Keratinocyte (primary cell): ENCODE measurements around the gene PTPN4. TPM values are rescaled to one million over a fixed set of nuclear protein-coding genes. Genes with fewer than 3 reads are reported as not detected.

ENCODE experiments used
- DNase-seq: peaks from one replicate; pipeline ENCODE4 v3.0.0-alpha.2; 2011; ENCODE audit warnings: low read depth, missing footprints, low spot score
- FAIRE-seq: peaks from 2 replicates; lab custom pipeline; 2011; peaks lifted over from hg19 to GRCh38; lab: Jason Lieb, UNC
- H2AFZ ChIP-seq: 2 replicates; pipeline ENCODE4 v1.6.0; 2012; ENCODE audit warnings: low read length, control low read depth, inconsistent platforms; ENCODE audit not compliant: control insufficient read depth
- H3K27ac ChIP-seq: 2 replicates; pipeline ENCODE4 v1.5.1; 2011; ENCODE audit warnings: low read length; ENCODE audit not compliant: control insufficient read depth, insufficient read depth
- H3K27me3 ChIP-seq: 3 replicates; pipeline ENCODE4 v1.6.0; 2011; ENCODE audit warnings: low read length; ENCODE audit not compliant: control insufficient read depth, insufficient read depth; ENCODE audit errors: extremely low read depth
- H3K36me3 ChIP-seq, 2 experiments: 2 replicates in 1 of 2; 3 replicates in 1 of 2; pipeline ENCODE4 v1.5.1; 2011; ENCODE audit warnings: low read length in 2 of 2, mild to moderate bottlenecking in 1 of 2; ENCODE audit not compliant: control insufficient read depth in 2 of 2, insufficient read depth in 2 of 2; ENCODE audit errors: extremely low read depth in 1 of 2
- H3K4me1 ChIP-seq: 3 replicates; pipeline ENCODE4 v1.5.1; 2011; ENCODE audit warnings: low read length; ENCODE audit not compliant: control insufficient read depth, insufficient read depth; ENCODE audit errors: extremely low read depth
- H3K4me2 ChIP-seq: 3 replicates; pipeline ENCODE4 v1.6.0; 2011; ENCODE audit warnings: low read depth, low read length; ENCODE audit not compliant: control insufficient read depth, insufficient read depth; ENCODE audit errors: extremely low read depth
- H3K4me3 ChIP-seq, 3 experiments: fragments of 200-600 bp in 1 of 3; sonication (generic) in 1 of 3; 2 replicates in 2 of 3; 3 replicates in 1 of 3; pipeline ENCODE4 v1.5.1; 2011 to 2016; ENCODE audit warnings: low read length in 3 of 3, mild to moderate bottlenecking in 3 of 3, control low read depth in 2 of 3, inconsistent platforms in 1 of 3, low read depth in 1 of 3, mixed read lengths in 1 of 3, mixed run types in 1 of 3, moderate library complexity in 1 of 3; ENCODE audit not compliant: control insufficient read depth in 2 of 3, insufficient read depth in 2 of 3; ENCODE audit errors: extremely low read depth in 1 of 3
- H3K79me2 ChIP-seq: 2 replicates; pipeline ENCODE4 v1.6.0; 2012; ENCODE audit warnings: low read length; ENCODE audit not compliant: control insufficient read depth, insufficient read depth
- H3K9ac ChIP-seq: 3 replicates; pipeline ENCODE4 v1.6.0; 2011; ENCODE audit warnings: low read length; ENCODE audit not compliant: control insufficient read depth, insufficient read depth; ENCODE audit errors: extremely low read depth
- H3K9me1 ChIP-seq: 3 replicates; pipeline ENCODE4 v1.6.0; 2011; ENCODE audit warnings: low read length; ENCODE audit not compliant: control insufficient read depth, insufficient read depth; ENCODE audit errors: extremely low read depth
- H3K9me3 ChIP-seq: 2 replicates; pipeline ENCODE4 v1.5.1; 2012; ENCODE audit warnings: low read depth, low read length; ENCODE audit not compliant: control insufficient read depth
- H4K20me1 ChIP-seq: 3 replicates; pipeline ENCODE4 v1.6.0; 2011; ENCODE audit warnings: low read length; ENCODE audit not compliant: control insufficient read depth, insufficient read depth; ENCODE audit errors: extremely low read depth
- EZH2 ChIP-seq: IDR thresholded peaks from one replicate; pipeline ENCODE4 v1.6.1; 2012; ENCODE audit warnings: inconsistent platforms, mild to moderate bottlenecking, low read length, moderate library complexity
- dilution Hi-C: fragments of 300-500 bp; cut with MboI; formaldehyde crosslinking; loops from one replicate; pipeline ENCODE4 v1.7.0; 2020; ENCODE audit warnings: low sequenced_read_pairs; ENCODE audit not compliant: extremely low pct_ligation_motif_present
- polyA plus RNA-seq, 5 experiments: library from polyadenylated mRNA; depleted of rRNA in 3 of 5; stranded (reverse) in 3 of 5; stranded (forward) in 1 of 5; unstranded in 1 of 5; fragments of >200 nt; gene quantifications; 1 replicate in 1 of 5; 2 replicates in 3 of 5; 3 replicates in 1 of 5; pipeline versions ENCODE4 v1.2.1 to v1.2.3, GENCODE V29; 2011 to 2012; ENCODE audit warnings: missing spikeins in 2 of 5, low read depth in 1 of 5, low replicate concordance in 1 of 5
- TF ChIP-seq, protein P1 (sequence below), 3 experiments: IDR thresholded peaks in 1 of 3; conservative IDR thresholded peaks in 1 of 3; optimal IDR thresholded peaks in 1 of 3; 2 replicates in 2 of 3; 3 replicates in 1 of 3; pipeline versions ENCODE3 to v1.5.1; 2011; ENCODE audit warnings: low read length in 3 of 3, mild to moderate bottlenecking in 3 of 3, moderate library complexity in 2 of 3, control low read depth in 1 of 3, inconsistent platforms in 1 of 3; ENCODE audit not compliant: insufficient read depth in 2 of 3; ENCODE audit errors: extremely low read depth in 1 of 3

The PTPN4 gene
- polyA plus RNA-seq, 1 donor (not counting 4 experiments of a cell fraction or from before 2014, with no cell fraction given) = 20.6 TPM

- H3K36me3 ChIP-seq = peaks cover 0 to 3% of the 10 kb centered on the region in 2 experiments
- no peak overlapping the region for H3K4me2 ChIP-seq
- H2AFZ ChIP-seq = no peak overlapping the region
- no peak overlapping the region for H3K9ac ChIP-seq
- no peak for FAIRE-seq
- peaks cover 9% of the 10 kb centered on the region for H3K79me2 ChIP-seq
- no peaks in the 10 kb centered on the region for H4K20me1 ChIP-seq
- H3K27me3 ChIP-seq = no peaks in the 10 kb centered on the region
- no peak for DNase-seq
- H3K4me1 ChIP-seq = peaks cover 5% of the 10 kb centered on the region
- H3K9me3 ChIP-seq = no peaks in the 10 kb centered on the region
- H3K27ac ChIP-seq = no peak overlapping the region
- dilution Hi-C loops = no loop called here
- no peak overlapping the region for H3K4me3 ChIP-seq
- TF ChIP-seq EZH2 = no peak
- TF ChIP-seq, protein P1, sequence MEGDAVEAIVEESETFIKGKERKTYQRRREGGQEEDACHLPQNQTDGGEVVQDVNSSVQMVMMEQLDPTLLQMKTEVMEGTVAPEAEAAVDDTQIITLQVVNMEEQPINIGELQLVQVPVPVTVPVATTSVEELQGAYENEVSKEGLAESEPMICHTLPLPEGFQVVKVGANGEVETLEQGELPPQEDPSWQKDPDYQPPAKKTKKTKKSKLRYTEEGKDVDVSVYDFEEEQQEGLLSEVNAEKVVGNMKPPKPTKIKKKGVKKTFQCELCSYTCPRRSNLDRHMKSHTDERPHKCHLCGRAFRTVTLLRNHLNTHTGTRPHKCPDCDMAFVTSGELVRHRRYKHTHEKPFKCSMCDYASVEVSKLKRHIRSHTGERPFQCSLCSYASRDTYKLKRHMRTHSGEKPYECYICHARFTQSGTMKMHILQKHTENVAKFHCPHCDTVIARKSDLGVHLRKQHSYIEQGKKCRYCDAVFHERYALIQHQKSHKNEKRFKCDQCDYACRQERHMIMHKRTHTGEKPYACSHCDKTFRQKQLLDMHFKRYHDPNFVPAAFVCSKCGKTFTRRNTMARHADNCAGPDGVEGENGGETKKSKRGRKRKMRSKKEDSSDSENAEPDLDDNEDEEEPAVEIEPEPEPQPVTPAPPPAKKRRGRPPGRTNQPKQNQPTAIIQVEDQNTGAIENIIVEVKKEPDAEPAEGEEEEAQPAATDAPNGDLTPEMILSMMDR (optimal IDR thresholded peaks at IDR 0.05 in 1 of 3, IDR thresholded peaks at IDR 0.05 in 1 of 3, conservative IDR thresholded peaks at IDR 0.05 in 1 of 3; ENCODE audit: extremely low read depth in 1 of 3, insufficient read depth in 2 of 3, low read length in 3 of 3) = no peak
- H3K9me1 ChIP-seq = no peaks in the 10 kb centered on the region
These were observed 54.5 kb downstream of the PTPN4 start for GRCh38 chr2:119814216-119814615.

- Histone ChIP-seq H3K27me3 (no peaks in the 10 kb centered on the region), H3K4me2 (no peak overlapping the region), H3K27ac (no peak overlapping the region), H3K79me2 (peaks cover 12% of the 10 kb centered on the region), H3K4me1 (peaks cover 7% of the 10 kb centered on the region), H3K9ac (no peak overlapping the region), H3K36me3 (no peaks in the 10 kb centered on the region), H3K4me3 (no peak overlapping the region), H3K9me1 (no peaks in the 10 kb centered on the region), H3K9me3 (no peaks in the 10 kb centered on the region), H2AFZ (no peak overlapping the region), H4K20me1 (no peaks in the 10 kb centered on the region)
- dilution Hi-C loops = no loop called here
- TF ChIP-seq, protein P1 (optimal IDR thresholded peaks at IDR 0.05 in 1 of 3, IDR thresholded peaks at IDR 0.05 in 1 of 3, conservative IDR thresholded peaks at IDR 0.05 in 1 of 3; ENCODE audit: extremely low read depth in 1 of 3, insufficient read depth in 2 of 3, low read length in 3 of 3) = no peak
- no peak for TF ChIP-seq EZH2
- DNase-seq (no peak), FAIRE-seq (no peak)
These were observed 59.1 kb downstream of the PTPN4 start for GRCh38 chr2:119818792-119819191.
